ENCODE measurements around the gene PWWP2B. TPM values are rescaled to one million over a fixed set of nuclear protein-coding genes. Genes with fewer than 3 reads are reported as not detected.

The PWWP2B gene
- total and polyA plus RNA-seq, 2 of the 8 experiments (the other 6 are each of a cell fraction or from before 2014, with no cell fraction given): 5.3 to 10.8 TPM

DNA sequence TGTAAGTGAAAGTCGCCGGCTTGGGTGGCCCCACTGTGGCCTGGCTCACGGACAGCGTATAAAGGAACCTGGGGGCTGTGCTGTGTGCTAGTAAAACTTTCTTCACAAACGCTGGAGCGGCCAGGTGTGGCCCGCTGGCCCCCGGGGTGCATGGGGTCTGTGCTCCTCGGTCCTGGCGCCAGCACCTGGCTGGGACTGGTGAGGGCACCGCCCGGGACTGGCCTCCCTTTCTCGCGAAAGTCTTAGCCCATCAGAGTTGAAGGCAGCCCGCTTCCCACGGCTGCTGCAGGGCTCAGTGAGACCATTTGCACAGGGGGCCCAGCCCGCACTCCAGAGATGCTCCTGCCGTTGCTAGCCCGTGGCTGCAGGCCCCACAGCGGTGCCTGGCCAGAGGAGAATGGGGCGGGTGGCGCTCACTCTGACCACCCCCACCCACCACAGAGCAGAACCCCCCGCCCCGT, 5.8 kb downstream of the PWWP2B start (continued):
- TF ChIP-seq HDAC6 (IDR thresholded peaks at IDR 0.05; ENCODE audit: low read depth, low read length) (no peak), TAF1 (IDR thresholded peaks at IDR 0.05; ENCODE audit: low read depth, low read length) (no peak), HDAC2 (IDR thresholded peaks at IDR 0.05; ENCODE audit: borderline replicate concordance in 1 of 2, low read depth in 2 of 2, low read length in 2 of 2) (no peak)

Measured in H1 (cell line).